AG04450 (cell line): ENCODE measurements around the gene S100A1. TPM values are rescaled to one million over a fixed set of nuclear protein-coding genes. Genes with fewer than 3 reads are reported as not detected.
A peak's percentile ranks its signal among the peaks of the same experiment; 100 is the strongest.

Source experiments
- CTCF ChIA-PET: fragments of 300-600, 350-600 bp; formaldehyde crosslinking; extraction: SDS; loops from one replicate; lab custom pipeline; 2022; ENCODE audit warnings: antibody characterized with exemption, inconsistent platforms; lab: Charles Lee
- POLR2A ChIA-PET: fragments of 350-600 bp; formaldehyde crosslinking; extraction: SDS; loops from one replicate; lab custom pipeline; 2021; ENCODE audit warnings: antibody characterized with exemption, inconsistent platforms; lab: Yijun Ruan, JAX
- DNase-seq: peaks from one replicate; pipeline ENCODE4 v3.0.0-alpha.2; 2011; ENCODE audit warnings: low read depth, low spot score
- H3K27ac ChIP-seq: one replicate; pipeline ENCODE4 v1.5.1; 2012; ENCODE audit warnings: low read depth, low read length, control low read depth
- H3K27me3 ChIP-seq: one replicate; pipeline ENCODE4 v1.6.0; 2012; ENCODE audit warnings: low read length; ENCODE audit not compliant: control insufficient read depth, insufficient read depth
- H3K4me3 ChIP-seq: 2 replicates; pipeline ENCODE4 v1.5.1; 2011; ENCODE audit warnings: mild to moderate bottlenecking, low read depth, low read length, control low read depth
- H3K9me3 ChIP-seq: 2 replicates; pipeline ENCODE4 v1.5.1; 2012; ENCODE audit warnings: low read length; ENCODE audit not compliant: control insufficient read depth, insufficient read depth
- CTCF ChIP-seq: IDR thresholded peaks from 2 replicates; pipeline ENCODE4 v1.5.1; 2011; ENCODE audit warnings: low read depth, low read length, control low read depth, inconsistent platforms
- polyA plus RNA-seq: library from polyadenylated mRNA; depleted of rRNA; stranded (reverse); fragments of >200 nt; gene quantifications from 2 replicates; pipeline ENCODE4 v1.2.3, GENCODE V29; 2011

Gene S100A1
- polyA plus RNA-seq, 1 experiment = 0.21 TPM

- H3K9me3 ChIP-seq = no peaks in the 10 kb centered on the region
- no peak for DNase-seq
- no peak for TF ChIP-seq CTCF
- ChIA-PET CTCF (interaction anchor here (1.0 to 1.5 kb wide), 5 partner anchors 27 to 78 kb away, joined by 3 to 8 read pairs (median 3); partner anchors contain the start of gene S100A13), POLR2A (interaction anchor here (1.3 kb wide), 1 partner anchor 13 kb away, joined by 4 read pairs; the partner anchor contains the start of gene S100A16)
- H3K4me3 ChIP-seq = no peak overlapping the region
- no peak overlapping the region for H3K27ac ChIP-seq
- H3K27me3 ChIP-seq = no peaks in the 10 kb centered on the region
Measured at GRCh38 chr1:153599847-153600246, 28.4 kb upstream of the S100A1 start.

GRCh38 chr1:153602749-153603148, 25.5 kb upstream of the S100A1 start:
- TF ChIP-seq CTCF = no peak
- no peak for DNase-seq
- Histone ChIP-seq H3K9me3 (no peaks in the 10 kb centered on the region), H3K27ac (no peak overlapping the region), H3K27me3 (no peaks in the 10 kb centered on the region), H3K4me3 (no peak overlapping the region)
- ChIA-PET CTCF (interaction anchor here (1.6 to 2.3 kb wide), 2 partner anchors 31 to 32 kb away, joined by 7 read pairs; no protein-coding TSS in a partner anchor), POLR2A (interaction anchor here (0.6 to 1.2 kb wide), 2 partner anchors 25 to 98 kb away, joined by 3 to 4 read pairs; partner anchors contain the start of gene S100A13)

GRCh38 chr1:153606194-153606593, 22.0 kb upstream of the S100A1 start:
- Histone ChIP-seq H3K27ac (no peak overlapping the region), H3K4me3 (no peak overlapping the region), H3K27me3 (no peaks in the 10 kb centered on the region), H3K9me3 (no peaks in the 10 kb centered on the region)
- DNase-seq = no peak
- no peak for TF ChIP-seq CTCF
- POLR2A ChIA-PET = no interaction called here
- CTCF ChIA-PET = no interaction called here

GRCh38 chr1:153607381-153607780, 20.9 kb upstream of the S100A1 start:
- Histone ChIP-seq H3K9me3 (no peaks in the 10 kb centered on the region), H3K4me3 (no peak overlapping the region), H3K27me3 (no peaks in the 10 kb centered on the region), H3K27ac (no peak overlapping the region)
- ChIA-PET CTCF (interaction anchor here (2.1 kb wide), 1 partner anchor 35 kb away, joined by 7 read pairs; no protein-coding TSS in a partner anchor), POLR2A (no interaction called here)
- no peak for TF ChIP-seq CTCF
- no peak for DNase-seq

- POLR2A ChIA-PET = no interaction called here
- Histone ChIP-seq H3K4me3 (peak overlapping the region; percentile 57), H3K27ac (peak overlapping the region; percentile 90), H3K27me3 (no peaks in the 10 kb centered on the region), H3K9me3 (no peaks in the 10 kb centered on the region)
- DNase-seq = no peak
- CTCF ChIA-PET = interaction anchor here (2.1 kb wide), 1 partner anchor 36 kb away, joined by 7 read pairs; no protein-coding TSS in a partner anchor
- TF ChIP-seq CTCF = no peak
Measured at GRCh38 chr1:153608089-153608682, 20.0 kb upstream of the S100A1 start.
